HepG2 (cell line): Measurements from ENCODE around the gene ANAPC10. TPM values are rescaled to one million over a fixed set of nuclear protein-coding genes. Genes with fewer than 3 reads are reported as not detected.

ENCODE experiments used
- ATAC-seq: fragments of 200-7000 bp; cut with Tn5 transposase; 3 replicates; pipeline ENCODE4 v1.9.1; 2020; ENCODE audit warnings: mild to moderate bottlenecking, moderate library complexity
- BruUV-seq: library from RNA; stranded (reverse); fragments of 400-500 nt; replicated peaks from 2 replicates; lab custom pipeline; 2021; lab: Mats Ljungman, UMichigan
- CTCF ChIA-PET: fragments of 300-600 bp; formaldehyde crosslinking; extraction: SDS; loops from one replicate; lab custom pipeline; 2021; ENCODE audit warnings: low total read pairs, inconsistent platforms, low intra/inter-chr PET ratio; lab: Yijun Ruan, JAX
- POLR2A ChIA-PET: fragments of 350-600 bp; sonication (Branson Sonifier 250); formaldehyde crosslinking; loops from one replicate; lab custom pipeline; 2020; ENCODE audit warnings: antibody characterized with exemption, inconsistent platforms; lab: Yijun Ruan, JAX
- DNase-seq: peaks from one replicate; pipeline ENCODE4 v3.0.0-alpha.2; 2015; ENCODE audit warnings: low spot score
- FAIRE-seq: peaks from 3 replicates; lab custom pipeline; 2011; peaks lifted over from hg19 to GRCh38; lab: Jason Lieb, UNC
- H2AFZ ChIP-seq: one replicate; pipeline ENCODE4 v1.6.1; 2011; ENCODE audit warnings: low read length, inconsistent platforms
- H3K27ac ChIP-seq: fragments of 300-600 bp; 3 replicates; pipeline ENCODE4 v1.8.0; 2011; ENCODE audit warnings: mixed run types, mild to moderate bottlenecking, mixed read lengths, low read length, inconsistent platforms; ENCODE audit not compliant: insufficient read depth; ENCODE audit errors: extremely low read length
- H3K27me3 ChIP-seq, 2 experiments: fragments of 200-600 bp in 1 of 2; 2 replicates in 1 of 2; 3 replicates in 1 of 2; pipeline versions ENCODE4 v1.6.0 to v1.8.0; 2011; ENCODE audit warnings: low read length in 2 of 2, mild to moderate bottlenecking in 2 of 2, moderate library complexity in 2 of 2, inconsistent platforms in 1 of 2; ENCODE audit not compliant: insufficient read depth in 2 of 2, control insufficient read depth in 1 of 2
- H3K36me3 ChIP-seq, 2 experiments: fragments of 200-600 bp in 1 of 2; replicated peaks in 1 of 2; 2 replicates in 1 of 2; 3 replicates in 1 of 2; pipeline versions ENCODE4 v1.5.1 to v1.8.0; 2011; ENCODE audit warnings: low read length in 2 of 2, inconsistent platforms in 1 of 2; ENCODE audit not compliant: insufficient read depth in 2 of 2, control insufficient read depth in 1 of 2
- H3K4me1 ChIP-seq: 2 replicates; pipeline ENCODE4 v1.5.1; 2012; ENCODE audit warnings: low read length, inconsistent platforms; ENCODE audit not compliant: insufficient read depth
- H3K4me2 ChIP-seq: 2 replicates; pipeline ENCODE4 v1.6.0; 2011; ENCODE audit warnings: low read depth, low read length, inconsistent platforms
- H3K4me3 ChIP-seq, 3 experiments: fragments of 200-600 bp in 1 of 3; sonication (generic), shearing (Covaris generic) in 1 of 3; replicated peaks in 1 of 3; 2 replicates each; pipeline ENCODE4 v1.5.1; 2011 to 2016; ENCODE audit warnings: low read length in 3 of 3, inconsistent platforms in 2 of 3, low read depth in 2 of 3, mild to moderate bottlenecking in 2 of 3, control low read depth in 1 of 3, mixed read lengths in 1 of 3; ENCODE audit not compliant: insufficient read depth in 1 of 3
- H3K79me2 ChIP-seq: one replicate; pipeline ENCODE4 v1.6.1; 2011; ENCODE audit warnings: low read length, inconsistent platforms; ENCODE audit not compliant: insufficient read depth
- H3K9ac ChIP-seq: 2 replicates; pipeline ENCODE4 v1.6.0; 2011; ENCODE audit warnings: mild to moderate bottlenecking, low read depth, low read length, inconsistent platforms; ENCODE audit not compliant: insufficient read depth
- H3K9me3 ChIP-seq: 2 replicates; pipeline ENCODE4 v1.5.1; 2012; ENCODE audit warnings: mild to moderate bottlenecking, low read length
- H4K20me1 ChIP-seq: 2 replicates; pipeline ENCODE4 v1.6.0; 2011; ENCODE audit warnings: inconsistent platforms, mild to moderate bottlenecking, low read length, moderate library complexity; ENCODE audit not compliant: insufficient read depth
- SALL2 ChIP-seq: sonication (generic); formaldehyde crosslinking; IDR thresholded peaks from 2 replicates; pipeline ENCODE4 v1.8.1; 2023; ENCODE audit warnings: mild to moderate bottlenecking, missing genetic modification reagents, inconsistent platforms
- WGBS: methylation state at CpG from one replicate; pipeline ENCODE4 v1.1.6; 2017; ENCODE audit warnings: low lambda C conversion rate; 5-methylcytosine and 5-hydroxymethylcytosine counted together
- in situ Hi-C: cut with HindIII; loops from 2 replicates; pipeline ENCODE4 v1.10.0; 2017; ENCODE audit warnings: low pct_unique_long_range_greater_than_20kb; ENCODE audit not compliant: extremely low pct_ligation_motif_present
- intact Hi-C: fragments of 100-400 bp; cut with micrococcal nuclease; formaldehyde crosslinking; loops from one replicate; pipeline ENCODE4 v1.10.0; 2022; ENCODE audit not compliant: unreplicated experiment
- polyA plus RNA-seq, 8 experiments: library from polyadenylated mRNA; depleted of rRNA in 3 of 8; stranded (reverse) in 7 of 8; unstranded in 1 of 8; fragments of >200 nt; fragmentation: Illumina TruSeq in 4 of 8; extraction: Trizol in 4 of 8; gene quantifications; 2 replicates each; pipeline versions ENCODE4 v1.2.1 to v1.2.3, GENCODE V29; 2011 to 2016; ENCODE audit warnings: low read depth in 4 of 8, missing spikeins in 1 of 8, mixed read lengths in 1 of 8; ENCODE audit not compliant: insufficient read depth in 1 of 8
- total RNA-seq, 5 experiments: library from RNA; depleted of rRNA; stranded (reverse); fragments of >200 nt; fragmentation: Illumina TruSeq; extraction: Trizol; gene quantifications; 2 replicates each; pipeline ENCODE4 v1.2.3, GENCODE V29; 2016; ENCODE audit warnings: low read depth in 1 of 5
- TF ChIP-seq, protein P1 (sequence below): IDR thresholded peaks from 2 replicates; pipeline ENCODE4 v1.6.1; 2012; ENCODE audit warnings: low read length, improper control_type of control experiment
- TF ChIP-seq, protein P2 (sequence below): conservative IDR thresholded peaks from 2 replicates; pipeline ENCODE4 v1.6.1; 2018; ENCODE audit warnings: missing genetic modification reagents
- TF ChIP-seq, protein P3 (sequence below): sonication (generic); formaldehyde crosslinking; IDR thresholded peaks from 2 replicates; pipeline ENCODE4 v1.8.1; 2023; ENCODE audit warnings: mild to moderate bottlenecking, missing genetic modification reagents, borderline replicate concordance
- TF ChIP-seq, protein P4 (sequence below): sonication (generic); formaldehyde crosslinking; IDR thresholded peaks from 2 replicates; pipeline ENCODE4 v1.9.0; 2021; ENCODE audit warnings: missing genetic modification reagents, mild to moderate bottlenecking, borderline replicate concordance

Gene ANAPC10
- total and polyA plus RNA-seq, 2 of the 13 experiments (the other 11 are each of a cell fraction or from before 2014, with no cell fraction given) = 21.9 to 32.7 TPM

DNA sequence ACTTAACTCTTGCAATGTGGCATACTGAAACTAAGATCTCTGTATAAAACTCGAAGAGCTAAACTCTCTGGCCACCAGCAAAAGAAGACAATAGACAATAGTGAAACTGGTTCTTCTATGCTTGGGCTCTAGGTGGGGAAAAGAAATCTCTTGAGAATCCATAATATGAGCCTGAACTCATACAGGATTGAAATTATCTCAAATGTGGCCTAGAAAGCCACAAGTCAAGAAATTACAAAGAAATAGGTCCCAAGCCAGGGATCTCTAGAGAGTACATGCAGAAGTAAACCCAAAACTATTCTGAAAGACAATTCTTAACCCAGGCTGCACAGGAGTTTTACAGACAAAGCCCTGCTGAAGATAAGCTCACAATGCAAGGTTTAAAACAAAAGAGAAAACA lies 127.4 kb downstream of the ANAPC10 start (continued):
- TF ChIP-seq, protein P1, sequence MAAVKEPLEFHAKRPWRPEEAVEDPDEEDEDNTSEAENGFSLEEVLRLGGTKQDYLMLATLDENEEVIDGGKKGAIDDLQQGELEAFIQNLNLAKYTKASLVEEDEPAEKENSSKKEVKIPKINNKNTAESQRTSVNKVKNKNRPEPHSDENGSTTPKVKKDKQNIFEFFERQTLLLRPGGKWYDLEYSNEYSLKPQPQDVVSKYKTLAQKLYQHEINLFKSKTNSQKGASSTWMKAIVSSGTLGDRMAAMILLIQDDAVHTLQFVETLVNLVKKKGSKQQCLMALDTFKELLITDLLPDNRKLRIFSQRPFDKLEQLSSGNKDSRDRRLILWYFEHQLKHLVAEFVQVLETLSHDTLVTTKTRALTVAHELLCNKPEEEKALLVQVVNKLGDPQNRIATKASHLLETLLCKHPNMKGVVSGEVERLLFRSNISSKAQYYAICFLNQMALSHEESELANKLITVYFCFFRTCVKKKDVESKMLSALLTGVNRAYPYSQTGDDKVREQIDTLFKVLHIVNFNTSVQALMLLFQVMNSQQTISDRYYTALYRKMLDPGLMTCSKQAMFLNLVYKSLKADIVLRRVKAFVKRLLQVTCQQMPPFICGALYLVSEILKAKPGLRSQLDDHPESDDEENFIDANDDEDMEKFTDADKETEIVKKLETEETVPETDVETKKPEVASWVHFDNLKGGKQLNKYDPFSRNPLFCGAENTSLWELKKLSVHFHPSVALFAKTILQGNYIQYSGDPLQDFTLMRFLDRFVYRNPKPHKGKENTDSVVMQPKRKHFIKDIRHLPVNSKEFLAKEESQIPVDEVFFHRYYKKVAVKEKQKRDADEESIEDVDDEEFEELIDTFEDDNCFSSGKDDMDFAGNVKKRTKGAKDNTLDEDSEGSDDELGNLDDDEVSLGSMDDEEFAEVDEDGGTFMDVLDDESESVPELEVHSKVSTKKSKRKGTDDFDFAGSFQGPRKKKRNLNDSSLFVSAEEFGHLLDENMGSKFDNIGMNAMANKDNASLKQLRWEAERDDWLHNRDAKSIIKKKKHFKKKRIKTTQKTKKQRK = no peak
- TF ChIP-seq, protein P2, sequence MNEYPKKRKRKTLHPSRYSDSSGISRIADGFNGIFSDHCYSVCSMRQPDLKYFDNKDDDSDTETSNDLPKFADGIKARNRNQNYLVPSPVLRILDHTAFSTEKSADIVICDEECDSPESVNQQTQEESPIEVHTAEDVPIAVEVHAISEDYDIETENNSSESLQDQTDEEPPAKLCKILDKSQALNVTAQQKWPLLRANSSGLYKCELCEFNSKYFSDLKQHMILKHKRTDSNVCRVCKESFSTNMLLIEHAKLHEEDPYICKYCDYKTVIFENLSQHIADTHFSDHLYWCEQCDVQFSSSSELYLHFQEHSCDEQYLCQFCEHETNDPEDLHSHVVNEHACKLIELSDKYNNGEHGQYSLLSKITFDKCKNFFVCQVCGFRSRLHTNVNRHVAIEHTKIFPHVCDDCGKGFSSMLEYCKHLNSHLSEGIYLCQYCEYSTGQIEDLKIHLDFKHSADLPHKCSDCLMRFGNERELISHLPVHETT = no peak
- TF ChIP-seq SALL2 = no peak
- TF ChIP-seq, all 625 proteins: peak for 0

DNA sequence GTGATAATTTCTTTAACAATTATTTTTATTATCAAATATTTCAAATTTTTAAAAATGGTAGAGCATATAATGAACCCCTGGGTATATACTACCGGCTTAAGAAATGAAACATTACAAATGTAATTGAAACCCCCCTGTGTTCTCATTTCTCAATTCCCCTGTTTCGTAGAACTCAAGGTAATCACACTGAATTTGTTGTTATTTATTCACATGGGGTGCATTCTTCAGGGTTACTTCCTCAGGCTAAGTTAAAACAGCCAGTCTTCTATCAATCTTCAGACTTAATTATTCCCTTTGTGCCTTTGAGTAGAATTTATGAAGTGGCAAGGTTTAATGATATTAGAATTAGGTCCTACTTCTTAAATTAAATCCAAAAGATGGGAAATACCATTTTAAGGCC lies 128.2 kb downstream of the ANAPC10 start:
- Histone ChIP-seq H3K36me3 (no peaks in the 10 kb centered on the region), H3K4me2 (no peak overlapping the region), H3K4me1 (no peaks in the 10 kb centered on the region), H2AFZ (no peak overlapping the region), H4K20me1 (no peaks in the 10 kb centered on the region), H3K27me3 (no peaks in the 10 kb centered on the region), H3K27ac (no peak overlapping the region)
- ChIA-PET CTCF (no interaction called here), POLR2A (no interaction called here)
- intact Hi-C loops (no loop called here), in situ Hi-C loops (no loop called here)
- ATAC-seq = no peak
- FAIRE-seq = no peak
- DNase-seq = no peak
- BruUV-seq = no TSS peak
- TF ChIP-seq, protein P3, sequence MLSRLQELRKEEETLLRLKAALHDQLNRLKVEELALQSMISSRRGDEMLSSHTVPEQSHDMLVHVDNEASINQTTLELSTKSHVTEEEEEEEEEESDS (CRISPR knock-in tag) = no peak
- TF ChIP-seq, protein P4, sequence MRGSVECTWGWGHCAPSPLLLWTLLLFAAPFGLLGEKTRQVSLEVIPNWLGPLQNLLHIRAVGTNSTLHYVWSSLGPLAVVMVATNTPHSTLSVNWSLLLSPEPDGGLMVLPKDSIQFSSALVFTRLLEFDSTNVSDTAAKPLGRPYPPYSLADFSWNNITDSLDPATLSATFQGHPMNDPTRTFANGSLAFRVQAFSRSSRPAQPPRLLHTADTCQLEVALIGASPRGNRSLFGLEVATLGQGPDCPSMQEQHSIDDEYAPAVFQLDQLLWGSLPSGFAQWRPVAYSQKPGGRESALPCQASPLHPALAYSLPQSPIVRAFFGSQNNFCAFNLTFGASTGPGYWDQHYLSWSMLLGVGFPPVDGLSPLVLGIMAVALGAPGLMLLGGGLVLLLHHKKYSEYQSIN (CRISPR knock-in tag) = no peak
- TF ChIP-seq, all 625 proteins: peak for 0
- 41% methylated on average over 2 of the region's 2 CpGs for WGBS
- H3K79me2 ChIP-seq = no peaks in the 10 kb centered on the region
- no peak overlapping the region for H3K9ac ChIP-seq
- no peak overlapping the region for H3K4me3 ChIP-seq
- H3K9me3 ChIP-seq = no peaks in the 10 kb centered on the region
